Measurements from ENCODE around the gene INSYN2A.

The INSYN2A gene

DNA sequence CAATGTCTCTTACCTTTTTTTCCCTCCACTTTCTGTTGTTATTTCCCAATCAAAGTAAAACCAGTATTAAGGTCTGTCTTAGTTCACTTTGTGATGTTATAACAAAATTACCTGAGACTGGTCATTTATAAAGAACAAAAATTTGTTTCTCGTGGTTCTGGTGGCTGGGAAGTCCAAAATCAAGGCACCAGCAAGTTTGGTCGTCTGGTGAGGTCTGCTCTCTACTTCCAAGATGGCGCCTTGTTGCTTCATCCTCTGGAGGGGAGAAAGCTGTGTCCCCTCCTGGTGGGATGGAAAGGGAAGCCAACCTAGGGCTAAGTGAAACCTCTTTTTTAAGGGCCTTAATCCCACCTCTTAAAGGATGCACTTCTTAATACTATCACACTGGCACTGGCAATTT lies 22.3 kb upstream of the INSYN2A start:
- Histone ChIP-seq H3K4me3 (ENCODE audit: low read length) (no peak overlapping the region), H3K9me3 (replicated peaks; ENCODE audit: low read length) (no peaks in the 10 kb centered on the region), H3K4me2 (ENCODE audit: low read length) (no peak overlapping the region)

DNA sequence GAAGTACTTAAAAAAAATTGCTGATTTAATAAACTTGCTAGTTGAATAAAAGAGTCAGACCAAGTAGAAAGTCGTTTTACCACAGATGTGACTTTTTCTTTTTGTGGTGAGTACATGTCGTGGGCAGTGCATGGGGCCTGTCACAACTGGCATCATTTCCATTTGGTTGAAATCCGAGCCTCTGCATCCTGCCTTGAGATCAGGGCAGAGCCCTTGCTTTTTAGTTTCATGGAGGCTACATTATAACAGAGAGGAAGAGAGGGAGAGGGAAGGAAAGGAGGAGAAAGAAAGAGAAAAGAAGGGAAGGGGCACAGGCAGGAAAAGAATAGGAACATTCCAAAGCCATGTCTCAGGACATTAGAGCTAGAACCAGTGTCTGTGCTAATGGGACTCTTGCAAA lies 20.4 kb upstream of the INSYN2A start:
- Histone ChIP-seq H3K9me3 (replicated peaks; ENCODE audit: low read length) (no peaks in the 10 kb centered on the region), H3K27me3 (ENCODE audit: control insufficient read depth, insufficient read depth, low read length) (no peaks in the 10 kb centered on the region), H3K4me2 (ENCODE audit: low read length) (peak overlapping the region; percentile 45), H3K4me3 (ENCODE audit: low read length) (no peak overlapping the region), H3K9ac (ENCODE audit: low read depth, low read length) (no peak overlapping the region), H3K36me3 (ENCODE audit: insufficient read depth, low read length) (no peaks in the 10 kb centered on the region), H3K4me1 (ENCODE audit: control insufficient read depth, insufficient read depth, low read length) (peaks cover 12% of the 10 kb centered on the region)

More for the DNA sequence above, 22.3 kb upstream of the INSYN2A start:
- Histone ChIP-seq H3K9ac (ENCODE audit: low read depth, low read length) (no peak overlapping the region), H3K4me1 (ENCODE audit: control insufficient read depth, insufficient read depth, low read length) (peaks cover 12% of the 10 kb centered on the region), H3K27me3 (ENCODE audit: control insufficient read depth, insufficient read depth, low read length) (no peaks in the 10 kb centered on the region), H3K36me3 (ENCODE audit: insufficient read depth, low read length) (no peaks in the 10 kb centered on the region)

DNA sequence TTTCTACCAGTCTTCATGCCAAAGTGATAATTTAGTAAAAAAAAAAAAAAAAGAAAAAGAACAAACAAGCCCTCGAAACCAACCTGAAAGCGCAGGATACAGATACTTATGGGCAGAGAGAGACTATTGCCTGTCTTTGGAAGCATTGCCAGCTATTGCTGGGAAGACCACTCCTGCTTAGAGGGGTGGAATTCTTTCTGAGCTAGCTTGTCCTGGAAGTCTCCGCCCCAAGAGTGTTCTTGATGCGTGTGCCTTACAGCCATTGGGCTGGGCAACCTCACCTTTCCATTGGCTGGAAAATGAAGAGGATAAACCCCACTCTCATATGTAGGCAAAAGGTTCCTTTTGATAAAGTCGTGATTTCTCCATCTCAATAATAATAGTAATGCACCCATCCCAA lies 19.9 kb upstream of the INSYN2A start:
- no peaks in the 10 kb centered on the region for H3K9me3 ChIP-seq (replicated peaks; ENCODE audit: low read length)
- H3K4me1 ChIP-seq (ENCODE audit: control insufficient read depth, insufficient read depth, low read length): peaks cover 12% of the 10 kb centered on the region
- no peak overlapping the region for H3K4me3 ChIP-seq (ENCODE audit: low read length)
- H3K9ac ChIP-seq (ENCODE audit: low read depth, low read length): no peak overlapping the region
- no peaks in the 10 kb centered on the region for H3K36me3 ChIP-seq (ENCODE audit: insufficient read depth, low read length)
- H3K4me2 ChIP-seq (ENCODE audit: low read length): no peak overlapping the region
- H3K27me3 ChIP-seq (ENCODE audit: control insufficient read depth, insufficient read depth, low read length): no peaks in the 10 kb centered on the region

DNA sequence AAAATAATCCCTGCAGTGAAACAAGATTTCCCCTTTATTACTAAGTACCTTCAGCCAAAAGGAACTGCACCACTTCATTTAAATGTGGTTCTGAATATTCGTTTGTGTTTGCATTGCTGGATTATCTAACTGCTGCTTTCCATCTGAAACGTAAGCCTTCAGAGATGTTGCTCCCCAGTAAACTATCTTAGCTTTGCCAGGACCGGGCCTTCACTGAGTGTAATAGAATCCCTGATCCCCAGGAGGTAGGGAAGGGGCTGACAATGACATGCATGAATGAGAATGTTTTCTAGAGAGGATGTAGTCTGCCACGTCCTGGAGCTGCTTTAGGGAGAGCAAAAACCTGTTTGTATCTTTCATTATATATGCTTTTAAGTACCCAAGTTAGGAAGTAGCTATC lies 19.5 kb upstream of the INSYN2A start:
- H3K9me3 ChIP-seq (replicated peaks; ENCODE audit: low read length): no peaks in the 10 kb centered on the region
- no peak overlapping the region for H3K9ac ChIP-seq (ENCODE audit: low read depth, low read length)
- peaks cover 12% of the 10 kb centered on the region for H3K4me1 ChIP-seq (ENCODE audit: control insufficient read depth, insufficient read depth, low read length)
- H3K4me3 ChIP-seq (ENCODE audit: low read length): no peak overlapping the region
- H3K27me3 ChIP-seq (ENCODE audit: control insufficient read depth, insufficient read depth, low read length): no peaks in the 10 kb centered on the region
- H3K4me2 ChIP-seq (ENCODE audit: low read length): no peak overlapping the region
- no peaks in the 10 kb centered on the region for H3K36me3 ChIP-seq (ENCODE audit: insufficient read depth, low read length)

DNA sequence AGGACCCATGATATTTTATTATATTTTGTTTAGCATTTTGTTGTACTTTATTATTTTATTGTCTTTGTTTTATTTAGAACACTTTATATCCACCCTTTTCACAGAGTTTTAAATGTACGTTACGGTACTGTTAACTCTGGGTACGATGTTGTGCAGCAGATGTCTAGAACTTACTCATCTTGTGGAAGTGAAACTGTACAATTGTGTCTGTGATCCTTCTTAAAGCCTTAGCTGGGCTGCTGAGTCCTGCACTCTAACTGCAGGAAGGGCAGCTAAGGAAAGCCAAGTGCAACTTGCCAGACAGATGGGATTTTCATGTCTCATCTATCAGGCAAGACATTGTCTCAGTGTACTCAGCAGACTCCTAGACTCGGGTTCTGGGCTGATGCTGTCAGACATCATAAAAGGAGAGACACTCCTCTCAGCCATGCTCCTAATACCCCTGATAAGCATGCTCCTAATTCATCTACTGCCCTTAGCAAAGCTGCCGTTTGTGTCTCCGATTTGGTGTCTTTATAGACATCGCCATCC lies 14.6 kb upstream of the INSYN2A start:
- Histone ChIP-seq H3K4me2 (ENCODE audit: low read length) (no peak overlapping the region), H3K27me3 (ENCODE audit: control insufficient read depth, insufficient read depth, low read length) (no peaks in the 10 kb centered on the region), H3K4me1 (ENCODE audit: control insufficient read depth, insufficient read depth, low read length) (no peaks in the 10 kb centered on the region)

DNA sequence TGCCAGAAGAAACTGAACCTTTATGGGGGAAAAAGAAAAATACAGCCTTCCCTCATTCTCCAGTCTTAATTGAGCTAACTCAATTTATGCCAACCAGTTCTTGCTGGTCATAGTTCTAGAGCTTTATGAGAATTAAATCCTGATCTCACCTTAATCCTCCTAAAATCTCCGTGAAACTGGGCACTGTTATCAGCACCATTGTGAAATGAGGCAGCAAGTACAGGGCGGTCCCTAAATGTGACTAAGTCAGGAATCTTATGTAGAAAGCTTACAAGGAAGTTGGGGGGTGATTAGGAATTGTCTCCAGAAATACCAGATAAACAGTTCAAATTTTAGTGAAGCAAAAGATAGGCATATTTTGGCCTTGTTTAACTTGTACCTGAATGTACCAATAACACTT lies 10.7 kb upstream of the INSYN2A start:
- H3K4me2 ChIP-seq (ENCODE audit: low read length): no peak overlapping the region
- peaks cover 10% of the 10 kb centered on the region for H3K4me1 ChIP-seq (ENCODE audit: control insufficient read depth, insufficient read depth, low read length)
- no peaks in the 10 kb centered on the region for H3K9me3 ChIP-seq (replicated peaks; ENCODE audit: low read length)
- no peak overlapping the region for H3K4me3 ChIP-seq (ENCODE audit: low read length)
- no peaks in the 10 kb centered on the region for H3K27me3 ChIP-seq (ENCODE audit: control insufficient read depth, insufficient read depth, low read length)
- no peak overlapping the region for H3K9ac ChIP-seq (ENCODE audit: low read depth, low read length)
- H3K36me3 ChIP-seq (ENCODE audit: insufficient read depth, low read length): peaks cover 3% of the 10 kb centered on the region

More for the DNA sequence above, 14.6 kb upstream of the INSYN2A start:
- Histone ChIP-seq H3K36me3 (ENCODE audit: insufficient read depth, low read length) (no peaks in the 10 kb centered on the region), H3K9me3 (replicated peaks; ENCODE audit: low read length) (no peaks in the 10 kb centered on the region), H3K9ac (ENCODE audit: low read depth, low read length) (no peak overlapping the region), H3K4me3 (ENCODE audit: low read length) (no peak overlapping the region)

DNA sequence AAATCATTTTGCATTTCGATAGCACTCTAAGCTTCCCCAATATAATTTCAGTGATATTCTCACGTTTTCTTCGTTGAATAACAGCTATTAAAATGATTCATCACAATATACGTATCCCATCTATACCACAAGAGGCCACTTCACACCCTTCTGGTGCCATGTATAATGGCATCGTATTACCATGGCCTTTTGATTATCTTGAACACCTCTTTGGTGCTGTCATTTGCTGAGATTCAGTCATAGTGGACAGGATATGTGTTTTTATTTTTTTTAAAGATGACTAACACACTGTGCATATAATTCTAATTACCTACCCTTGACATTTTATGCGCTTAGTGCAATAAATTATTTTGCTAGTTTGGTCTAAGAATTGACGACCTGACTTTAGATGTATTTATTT lies 6.7 kb upstream of the INSYN2A start:
- Histone ChIP-seq H3K4me3 (ENCODE audit: low read length) (no peak overlapping the region), H3K4me2 (ENCODE audit: low read length) (peak overlapping the region; percentile 33), H3K9me3 (replicated peaks; ENCODE audit: low read length) (no peaks in the 10 kb centered on the region), H3K36me3 (ENCODE audit: insufficient read depth, low read length) (peaks cover 3% of the 10 kb centered on the region), H3K27me3 (ENCODE audit: control insufficient read depth, insufficient read depth, low read length) (no peaks in the 10 kb centered on the region), H3K9ac (ENCODE audit: low read depth, low read length) (no peak overlapping the region), H3K4me1 (ENCODE audit: control insufficient read depth, insufficient read depth, low read length) (peaks cover 10% of the 10 kb centered on the region)

DNA sequence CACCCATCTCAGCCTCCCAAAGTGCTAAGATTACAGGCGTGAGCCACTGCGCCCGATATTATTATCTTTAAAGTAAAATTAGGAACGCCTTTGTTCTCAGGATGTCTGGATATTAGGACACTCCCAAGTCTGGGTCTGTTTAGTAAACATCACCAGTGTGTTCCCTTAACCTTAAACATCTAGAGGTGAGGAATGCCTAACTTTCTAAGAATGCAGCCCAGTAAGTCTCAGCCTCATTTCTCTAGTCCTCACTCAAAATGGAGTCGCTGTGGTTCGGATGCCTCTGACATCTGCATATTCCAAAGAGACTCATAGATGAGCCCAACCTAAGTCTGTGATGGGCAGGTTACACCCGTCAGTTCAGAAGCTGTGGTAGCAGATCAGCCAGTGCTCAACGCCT lies 4.3 kb upstream of the INSYN2A start:
- no peaks in the 10 kb centered on the region for H3K9me3 ChIP-seq (replicated peaks; ENCODE audit: low read length)

DNA sequence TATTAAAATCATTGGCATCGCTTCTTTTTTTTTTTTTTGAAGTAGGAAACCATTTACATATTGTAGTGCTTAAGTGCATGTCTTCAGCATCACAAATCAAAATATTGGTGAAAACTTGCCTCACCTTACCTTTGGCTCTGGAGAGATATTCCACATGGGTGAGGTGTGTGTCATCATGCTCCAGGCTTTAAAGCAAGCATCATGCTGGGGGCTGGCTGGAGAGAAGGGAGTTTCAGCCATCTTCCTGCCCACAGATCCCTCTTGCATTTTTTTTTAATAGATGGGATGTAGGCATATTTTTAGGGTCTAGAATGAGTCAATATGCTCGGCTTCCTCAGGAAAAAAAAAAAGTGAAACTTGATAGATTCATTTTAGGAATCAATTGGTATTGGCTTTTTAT lies 2.3 kb upstream of the INSYN2A start:
- H3K27me3 ChIP-seq (ENCODE audit: control insufficient read depth, insufficient read depth, low read length): no peaks in the 10 kb centered on the region
- H3K4me3 ChIP-seq (ENCODE audit: low read length): no peak overlapping the region
- H3K36me3 ChIP-seq (ENCODE audit: insufficient read depth, low read length): no peaks in the 10 kb centered on the region
- H3K9me3 ChIP-seq (replicated peaks; ENCODE audit: low read length): no peaks in the 10 kb centered on the region
- H3K4me1 ChIP-seq (ENCODE audit: control insufficient read depth, insufficient read depth, low read length): peaks cover 28% of the 10 kb centered on the region
- no peak overlapping the region for H3K9ac ChIP-seq (ENCODE audit: low read depth, low read length)
- H3K4me2 ChIP-seq (ENCODE audit: low read length): no peak overlapping the region

More for the DNA sequence above, 4.3 kb upstream of the INSYN2A start:
- H3K9ac ChIP-seq (ENCODE audit: low read depth, low read length): no peak overlapping the region
- H3K4me1 ChIP-seq (ENCODE audit: control insufficient read depth, insufficient read depth, low read length): peaks cover 22% of the 10 kb centered on the region
- H3K27me3 ChIP-seq (ENCODE audit: control insufficient read depth, insufficient read depth, low read length): no peaks in the 10 kb centered on the region
- H3K4me3 ChIP-seq (ENCODE audit: low read length): no peak overlapping the region
- no peak overlapping the region for H3K4me2 ChIP-seq (ENCODE audit: low read length)
- H3K36me3 ChIP-seq (ENCODE audit: insufficient read depth, low read length): peaks cover 3% of the 10 kb centered on the region

DNA sequence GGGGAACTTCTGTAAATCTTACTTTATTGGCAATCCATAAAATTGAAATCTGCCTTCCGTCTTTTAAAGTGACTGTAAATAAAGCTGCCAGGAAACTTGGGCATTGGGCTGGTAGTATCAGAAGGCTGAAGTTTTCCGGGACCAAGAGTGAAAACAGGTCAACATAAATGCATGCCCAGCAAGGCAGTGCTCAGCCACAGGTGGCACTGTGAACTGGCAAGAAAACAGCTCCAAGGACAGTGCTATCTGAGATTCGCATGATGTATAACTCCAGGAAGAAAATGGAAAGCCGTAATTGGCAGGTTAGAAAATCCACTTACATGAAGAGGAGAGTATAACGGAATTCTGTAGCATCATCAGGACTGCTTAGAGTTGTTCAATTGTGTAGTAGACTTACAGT lies 1.9 kb upstream of the INSYN2A start:
- no peak overlapping the region for H3K9ac ChIP-seq (ENCODE audit: low read depth, low read length)
- no peak overlapping the region for H3K4me2 ChIP-seq (ENCODE audit: low read length)
- H3K27me3 ChIP-seq (ENCODE audit: control insufficient read depth, insufficient read depth, low read length): no peaks in the 10 kb centered on the region
- no peaks in the 10 kb centered on the region for H3K9me3 ChIP-seq (replicated peaks; ENCODE audit: low read length)
- H3K4me1 ChIP-seq (ENCODE audit: control insufficient read depth, insufficient read depth, low read length): peaks cover 25% of the 10 kb centered on the region
- no peak overlapping the region for H3K4me3 ChIP-seq (ENCODE audit: low read length)
- H3K36me3 ChIP-seq (ENCODE audit: insufficient read depth, low read length): no peaks in the 10 kb centered on the region

DNA sequence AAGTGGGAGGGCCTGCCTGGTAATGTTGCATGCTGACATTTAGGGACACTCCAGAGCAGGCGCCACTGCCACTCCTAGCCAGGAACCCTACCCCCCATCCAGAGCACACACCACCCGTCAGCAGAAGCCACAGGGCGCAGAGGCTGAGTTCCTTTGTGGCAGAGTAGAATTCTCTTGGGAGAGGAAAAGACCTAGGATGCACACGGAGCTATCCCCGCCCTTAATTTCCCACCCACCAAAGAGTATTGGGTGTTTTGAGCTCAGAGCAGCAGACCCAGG lies 702 bp upstream of the INSYN2A start:
- no peaks in the 10 kb centered on the region for H3K9me3 ChIP-seq (replicated peaks; ENCODE audit: low read length)
- H3K27me3 ChIP-seq (ENCODE audit: control insufficient read depth, insufficient read depth, low read length): no peaks in the 10 kb centered on the region
- H3K36me3 ChIP-seq (ENCODE audit: insufficient read depth, low read length): no peaks in the 10 kb centered on the region
- peak overlapping the region; percentile 96 for H3K4me2 ChIP-seq (ENCODE audit: low read length)
- peak overlapping the region; percentile 72 for H3K4me3 ChIP-seq (ENCODE audit: low read length)
- H3K9ac ChIP-seq (ENCODE audit: low read depth, low read length): peak overlapping the region; percentile 57
- peaks cover 18% of the 10 kb centered on the region for H3K4me1 ChIP-seq (ENCODE audit: control insufficient read depth, insufficient read depth, low read length)

DNA sequence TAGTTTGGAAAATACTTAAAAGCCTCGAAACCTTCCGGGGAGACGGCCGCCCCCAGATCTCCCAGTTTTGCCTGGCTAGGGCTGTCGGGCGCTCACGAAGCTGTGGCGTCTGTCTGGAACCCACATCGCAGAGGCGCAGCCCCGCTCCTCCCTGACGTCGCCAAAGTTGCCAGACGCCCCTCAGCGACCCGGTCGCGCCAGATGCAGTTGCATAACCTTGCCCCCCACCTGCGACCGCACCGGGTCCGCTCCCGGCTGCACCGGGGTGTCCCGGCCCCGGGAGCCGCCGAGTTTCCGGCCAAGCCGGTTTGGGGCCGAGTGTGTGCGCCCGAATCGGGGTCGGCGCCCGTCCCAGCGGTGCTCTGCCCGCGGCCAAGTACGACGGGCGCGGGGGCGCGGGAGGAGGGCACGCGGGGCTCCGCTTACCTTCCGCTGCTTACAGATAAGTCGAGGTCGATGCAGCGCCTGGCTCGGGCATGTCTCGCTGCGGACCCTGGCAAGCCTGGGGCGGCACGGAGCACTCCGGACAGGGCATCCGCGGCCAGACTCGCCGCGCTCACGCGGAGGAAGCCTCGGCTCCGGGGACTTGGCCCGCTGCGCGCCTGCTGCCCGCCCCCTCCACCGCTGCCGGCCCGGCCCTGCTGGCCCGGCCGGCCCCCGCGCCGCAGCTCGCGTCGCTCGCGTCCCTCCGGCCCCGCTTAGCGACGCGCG lies 665 bp downstream of the INSYN2A start:
- Histone ChIP-seq H3K36me3 (ENCODE audit: insufficient read depth, low read length) (no peaks in the 10 kb centered on the region), H3K9me3 (replicated peaks; ENCODE audit: low read length) (no peaks in the 10 kb centered on the region), H3K27me3 (ENCODE audit: control insufficient read depth, insufficient read depth, low read length) (no peaks in the 10 kb centered on the region), H3K9ac (ENCODE audit: low read depth, low read length) (peak overlapping the region; percentile 62), H3K4me1 (ENCODE audit: control insufficient read depth, insufficient read depth, low read length) (peaks cover 18% of the 10 kb centered on the region), H3K4me3 (ENCODE audit: low read length) (peak overlapping the region; percentile 72), H3K4me2 (ENCODE audit: low read length) (peak overlapping the region; percentile 96)
